Activated CD4-positive, CD25-positive, alpha-beta regulatory T cell treated with anti-CD3 and anti-CD28 coated beads, Interleukin-2, amount 50 U/mL, for 24 hours (primary cell): ENCODE results near the gene FFAR2.
"Not testable (repeated sequence)": the region's sequence is repeated elsewhere in the genome, so short reads cannot be mapped to it uniquely, and the experiment has no call there.

Source experiments
- ATAC-seq, 2 donors: fragments of 150-1000 bp; cut with Tn5 transposase; one replicate each; pipeline ENCODE4 v1.10.0; 2021; ENCODE audit warnings: mild to moderate bottlenecking in 1 of 2, moderate library complexity in 1 of 2

The FFAR2 gene

GRCh38 chr19:35458192-35458591, 10.1 kb downstream of the FFAR2 start:
- no peak for ATAC-seq

GRCh38 chr19:35458731-35459391, 10.8 kb downstream of the FFAR2 start:
- no peak for ATAC-seq

- ATAC-seq: no peak
Observed at GRCh38 chr19:35459414-35460082, 11.5 kb downstream of the FFAR2 start.

- no peak for ATAC-seq
Observed at GRCh38 chr19:35460608-35461007, 12.6 kb downstream of the FFAR2 start.

GRCh38 chr19:35461060-35461459, 13.0 kb downstream of the FFAR2 start:
- ATAC-seq: no peak

- ATAC-seq: not testable (repeated sequence)
Observed at GRCh38 chr19:35461788-35462187, 13.7 kb downstream of the FFAR2 start.

- ATAC-seq: peak; percentile 73 to 76
Observed at GRCh38 chr19:35462476-35462953, 14.5 kb downstream of the FFAR2 start.

- not testable (repeated sequence) for ATAC-seq
Observed at GRCh38 chr19:35462956-35463355, 14.9 kb downstream of the FFAR2 start.

- ATAC-seq: no peak
Observed at GRCh38 chr19:35466259-35466658, 18.2 kb downstream of the FFAR2 start.

- peak; percentile 53 to 78 for ATAC-seq
Observed at GRCh38 chr19:35468637-35469036, 20.6 kb downstream of the FFAR2 start.

GRCh38 chr19:35470128-35470527, 22.1 kb downstream of the FFAR2 start:
- no peak for ATAC-seq

- not testable (repeated sequence) for ATAC-seq
Observed at GRCh38 chr19:35471075-35471474, 23.0 kb downstream of the FFAR2 start.

- ATAC-seq: no peak
Observed at GRCh38 chr19:35471946-35472345, 23.9 kb downstream of the FFAR2 start.

GRCh38 chr19:35474104-35474503, 26.0 kb downstream of the FFAR2 start:
- no peak for ATAC-seq

- not testable (repeated sequence) for ATAC-seq
Observed at GRCh38 chr19:35474594-35474993, 26.5 kb downstream of the FFAR2 start.

- ATAC-seq: no peak
Observed at GRCh38 chr19:35476149-35476548, 28.1 kb downstream of the FFAR2 start.

GRCh38 chr19:35478794-35479677, 31.0 kb downstream of the FFAR2 start:
- no peak for ATAC-seq

GRCh38 chr19:35483089-35483488, 35.0 kb downstream of the FFAR2 start:
- no peak for ATAC-seq

- ATAC-seq: peak; percentile 25 to 43
Observed at GRCh38 chr19:35484252-35485036, 36.4 kb downstream of the FFAR2 start.

GRCh38 chr19:35486268-35486708, 38.2 kb downstream of the FFAR2 start:
- no peak for ATAC-seq

GRCh38 chr19:35487656-35488182, 39.7 kb downstream of the FFAR2 start:
- no peak for ATAC-seq

- no peak for ATAC-seq
Observed at GRCh38 chr19:35488677-35489076, 40.6 kb downstream of the FFAR2 start.
